Astrocyte (in vitro differentiated cells and primary cell): ENCODE data around the gene PCED1B.

Experiments
- EZH2 ChIP-seq: IDR thresholded peaks from 2 replicates; pipeline ENCODE4 v1.6.1; 2012; ENCODE audit warnings: mild to moderate bottlenecking, low read length, inconsistent platforms; ENCODE audit not compliant: insufficient read depth
- TF ChIP-seq, protein P1 (sequence below): IDR thresholded peaks from 2 replicates; pipeline ENCODE4 v1.5.1; 2011; ENCODE audit warnings: low read depth, mild to moderate bottlenecking, inconsistent platforms, low read length, moderate library complexity; ENCODE audit not compliant: insufficient read depth

DNA sequence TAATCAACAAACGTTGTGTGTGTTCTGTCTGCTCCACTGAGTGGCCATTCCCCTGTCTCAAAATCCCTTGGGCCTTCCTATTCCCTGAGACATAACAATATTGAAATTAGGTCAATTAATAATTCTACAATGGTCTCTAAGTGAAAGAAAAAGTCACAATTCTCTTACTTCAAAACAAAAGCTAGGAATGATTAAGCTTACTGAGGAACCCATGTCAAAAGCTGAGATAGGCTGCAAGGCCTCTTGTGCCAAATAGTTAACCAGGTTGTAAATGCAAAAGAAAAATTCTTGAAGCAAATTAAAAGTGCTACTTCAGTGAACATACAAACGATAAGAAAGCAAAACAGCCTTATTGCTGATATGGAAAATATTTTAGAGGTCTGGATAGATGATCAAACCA lies 65.3 kb downstream of the PCED1B start:
- TF ChIP-seq, protein P1, sequence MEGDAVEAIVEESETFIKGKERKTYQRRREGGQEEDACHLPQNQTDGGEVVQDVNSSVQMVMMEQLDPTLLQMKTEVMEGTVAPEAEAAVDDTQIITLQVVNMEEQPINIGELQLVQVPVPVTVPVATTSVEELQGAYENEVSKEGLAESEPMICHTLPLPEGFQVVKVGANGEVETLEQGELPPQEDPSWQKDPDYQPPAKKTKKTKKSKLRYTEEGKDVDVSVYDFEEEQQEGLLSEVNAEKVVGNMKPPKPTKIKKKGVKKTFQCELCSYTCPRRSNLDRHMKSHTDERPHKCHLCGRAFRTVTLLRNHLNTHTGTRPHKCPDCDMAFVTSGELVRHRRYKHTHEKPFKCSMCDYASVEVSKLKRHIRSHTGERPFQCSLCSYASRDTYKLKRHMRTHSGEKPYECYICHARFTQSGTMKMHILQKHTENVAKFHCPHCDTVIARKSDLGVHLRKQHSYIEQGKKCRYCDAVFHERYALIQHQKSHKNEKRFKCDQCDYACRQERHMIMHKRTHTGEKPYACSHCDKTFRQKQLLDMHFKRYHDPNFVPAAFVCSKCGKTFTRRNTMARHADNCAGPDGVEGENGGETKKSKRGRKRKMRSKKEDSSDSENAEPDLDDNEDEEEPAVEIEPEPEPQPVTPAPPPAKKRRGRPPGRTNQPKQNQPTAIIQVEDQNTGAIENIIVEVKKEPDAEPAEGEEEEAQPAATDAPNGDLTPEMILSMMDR, result no peak
- TF ChIP-seq EZH2, result no peak
